CD4-positive, alpha-beta T cell (primary cell): ENCODE data around the gene C2CD2L. TPM values are rescaled to one million over a fixed set of nuclear protein-coding genes. Genes with fewer than 3 reads are reported as not detected.

Experiments
- ATAC-seq: fragments of 200-7000 bp; cut with Tn5 transposase; one replicate; pipeline ENCODE4 v1.10.0; 2022; ENCODE audit warnings: mild to moderate bottlenecking; ENCODE audit not compliant: poor library complexity
- CTCF ChIA-PET: fragments of 350-600 bp; sonication (Branson Sonifier 250); formaldehyde crosslinking; loops from one replicate; lab custom pipeline; 2021; ENCODE audit warnings: antibody characterized with exemption, inconsistent platforms; lab: Charles Lee
- POLR2A ChIA-PET: fragments of 350-600 bp; sonication (Branson Sonifier 250); formaldehyde crosslinking; loops from one replicate; lab custom pipeline; 2021; ENCODE audit warnings: antibody characterized with exemption, inconsistent platforms; lab: Charles Lee
- DNase-seq, 14 experiments: peaks; one replicate each; pipeline ENCODE4 v3.0.0-alpha.2; 2013 to 2020; ENCODE audit warnings: mixed read lengths in 2 of 14
- H3K27ac ChIP-seq, 2 donors: one replicate each; pipeline versions ENCODE4 v1.5.1 to v1.7.0; 2013; ENCODE audit warnings: low read length in 2 of 2, low read depth in 1 of 2, mild to moderate bottlenecking in 1 of 2
- H3K27me3 ChIP-seq, 2 experiments: 1 replicate in 1 of 2; 2 replicates in 1 of 2; pipeline versions ENCODE4 v1.6.1 to v1.7.0; 2013; ENCODE audit warnings: low read length in 2 of 2, control low read depth in 1 of 2, mild to moderate bottlenecking in 1 of 2, moderate library complexity in 1 of 2; ENCODE audit not compliant: insufficient read depth in 2 of 2, control insufficient read depth in 1 of 2
- H3K36me3 ChIP-seq: one replicate; pipeline ENCODE4 v1.6.1; 2013; ENCODE audit warnings: low read length, control low read depth; ENCODE audit not compliant: insufficient read depth
- H3K4me1 ChIP-seq: one replicate; pipeline ENCODE4 v1.6.1; 2013; ENCODE audit warnings: low read length, control low read depth; ENCODE audit not compliant: insufficient read depth
- H3K4me3 ChIP-seq: one replicate; pipeline ENCODE4 v1.5.1; 2013; ENCODE audit warnings: mild to moderate bottlenecking, low read length, moderate library complexity
- H3K9me3 ChIP-seq, 2 experiments: 1 replicate in 1 of 2; 2 replicates in 1 of 2; pipeline versions ENCODE4 v1.6.1 to v1.7.0; 2013; ENCODE audit warnings: low read length in 2 of 2, mild to moderate bottlenecking in 2 of 2, control low read depth in 1 of 2, moderate library complexity in 1 of 2; ENCODE audit not compliant: control insufficient read depth in 1 of 2, insufficient read depth in 1 of 2
- H3K27ac Mint-ChIP-seq: one replicate; pipeline ENCODE4 v1.8.0; 2020; ENCODE audit warnings: mixed read lengths
- H3K27me3 Mint-ChIP-seq: one replicate; pipeline ENCODE4 v1.8.0; 2021; ENCODE audit warnings: mixed read lengths
- H3K36me3 Mint-ChIP-seq: one replicate; pipeline ENCODE4 v1.8.0; 2021; ENCODE audit warnings: low read depth, mixed read lengths
- H3K4me1 Mint-ChIP-seq: one replicate; pipeline ENCODE4 v1.8.0; 2021; ENCODE audit warnings: low read depth, mixed read lengths
- H3K4me3 Mint-ChIP-seq: one replicate; pipeline ENCODE4 v1.8.0; 2020; ENCODE audit warnings: mild to moderate bottlenecking, mixed read lengths
- H3K9me3 Mint-ChIP-seq: one replicate; pipeline ENCODE4 v1.8.0; 2020; ENCODE audit warnings: mixed read lengths
- CTCF ChIP-seq: fragments of 200-600 bp; IDR thresholded peaks from one replicate; pipeline ENCODE4 v1.8.0; 2022; ENCODE audit warnings: antibody characterized with exemption, mild to moderate bottlenecking
- intact Hi-C, 2 experiments: fragments of 100-400 bp; cut with DNase I in 1 of 2; cut with micrococcal nuclease in 1 of 2; formaldehyde crosslinking; loops; one replicate each; pipeline versions ENCODE4 v1.15.1 to v1.9.0; 2023 to 2025; cut with DNase I, micrococcal nuclease
- total RNA-seq, 174 experiments: library from RNA in 2 of 174; stranded (reverse) in 2 of 174; gene quantifications; one replicate each; pipeline ENCODE4 v1.2.3 and lab custom pipeline; 2021 to 2026

Gene C2CD2L
- total RNA-seq, 2 experiments from 2014 or later, result 16.0 to 16.2 TPM

- Histone ChIP-seq H3K4me1 (peaks cover 45% of the 10 kb centered on the region), H3K27ac (no peak overlapping the region), H3K9me3 (no peaks in the 10 kb centered on the region), H3K36me3 (no peaks in the 10 kb centered on the region), H3K27me3 (no peaks in the 10 kb centered on the region), H3K4me3 (no peak overlapping the region)
- ChIA-PET CTCF (no interaction called here), POLR2A (no interaction called here)
- no peaks in the 10 kb centered on the region for H3K9me3 Mint-ChIP-seq
- peak overlapping the region; percentile 97 for H3K27ac Mint-ChIP-seq
- H3K36me3 Mint-ChIP-seq, result peaks cover 30% of the 10 kb centered on the region
- H3K4me3 Mint-ChIP-seq, result peak overlapping the region; percentile 89
- DNase-seq (no peak), ATAC-seq (no peak)
- H3K4me1 Mint-ChIP-seq, result peaks cover 57% of the 10 kb centered on the region
- intact Hi-C loops, result loop anchor here (5.0 to 10.0 kb wide), 3 partner anchors 36 to 529 kb away; partner anchors contain the start of genes ARCN1 (in 1 of the 2) and VPS11 (in 1 of the 2)
- TF ChIP-seq CTCF, result no peak
- no peaks in the 10 kb centered on the region for H3K27me3 Mint-ChIP-seq
Observed at GRCh38 chr11:119103793-119104192, 3.4 kb upstream of the C2CD2L start.

GRCh38 chr11:119107538-119108145, 498 bp downstream of the C2CD2L start:
- POLR2A ChIA-PET, result interaction anchor here (1.0 to 3.7 kb wide), 9 partner anchors 8 to 317 kb away, joined by 3 to 38 read pairs (median 11); partner anchors contain the start of genes DDX6, HINFP, RPS25 and SLC37A4
- H3K27ac ChIP-seq, result peak overlapping the region; percentile 43 to 72
- intact Hi-C loops, result loop anchor here (2.0 to 10.0 kb wide), 3 partner anchors 15 to 533 kb away; partner anchors contain the start of gene ARCN1 (in 1 of the 2)
- CTCF ChIA-PET, result interaction anchor here (1.0 to 1.6 kb wide), 3 partner anchors 11 to 231 kb away, joined by 3 to 7 read pairs (median 4); a partner anchor contains a TSS
- H3K9me3 ChIP-seq, result no peaks in the 10 kb centered on the region
- no peaks in the 10 kb centered on the region for H3K27me3 ChIP-seq
- H3K4me1 ChIP-seq, result peaks cover 45% of the 10 kb centered on the region
- ATAC-seq, result peak; percentile 15
- DNase-seq, result peak in 4 of 14 experiments; percentile 22 to 52 (median 33)
- Mint-ChIP-seq H3K27me3 (no peaks in the 10 kb centered on the region), H3K4me1 (peaks cover 50% of the 10 kb centered on the region), H3K27ac (peak overlapping the region; percentile 82), H3K36me3 (peaks cover 38% of the 10 kb centered on the region), H3K4me3 (peak overlapping the region; percentile 89), H3K9me3 (no peaks in the 10 kb centered on the region)
- peaks cover 27% of the 10 kb centered on the region for H3K36me3 ChIP-seq
- peak overlapping the region; percentile 92 for H3K4me3 ChIP-seq
- no peak for TF ChIP-seq CTCF

GRCh38 chr11:119108146-119108856, 1.2 kb downstream of the C2CD2L start:
- ATAC-seq, result peak; percentile 51
- Histone ChIP-seq H3K9me3 (no peaks in the 10 kb centered on the region), H3K27ac (peak overlapping the region; percentile 43 to 72), H3K4me1 (peaks cover 39% of the 10 kb centered on the region), H3K36me3 (peaks cover 34% of the 10 kb centered on the region), H3K27me3 (no peaks in the 10 kb centered on the region), H3K4me3 (peak overlapping the region; percentile 92)
- ChIA-PET CTCF (interaction anchor here (0.6 to 1.0 kb wide), 2 partner anchors 75 to 230 kb away, joined by 3 read pairs; no protein-coding TSS in a partner anchor), POLR2A (interaction anchor here (1.0 to 3.7 kb wide), 9 partner anchors 7 to 169 kb away, joined by 3 to 38 read pairs (median 19); partner anchors contain the start of genes HINFP, RPS25, TRAPPC4 and VPS11)
- no peaks in the 10 kb centered on the region for H3K27me3 Mint-ChIP-seq
- H3K4me1 Mint-ChIP-seq, result peaks cover 50% of the 10 kb centered on the region
- H3K36me3 Mint-ChIP-seq, result peaks cover 45% of the 10 kb centered on the region
- peak overlapping the region; percentile 82 for H3K27ac Mint-ChIP-seq
- no peaks in the 10 kb centered on the region for H3K9me3 Mint-ChIP-seq
- no peak for TF ChIP-seq CTCF
- H3K4me3 Mint-ChIP-seq, result peak overlapping the region; percentile 81
- DNase-seq, result peak in 8 of 14 experiments; percentile 16 to 64 (median 44)
- intact Hi-C loops, result loop anchor here (2.0 to 10.0 kb wide), 3 partner anchors 14 to 534 kb away; partner anchors contain the start of gene ARCN1 (in 1 of the 2)
